Fibroblast of lung (primary cell): Measurements from ENCODE around the gene PCSK2. TPM values are rescaled to one million over a fixed set of nuclear protein-coding genes. Genes with fewer than 3 reads are reported as not detected.

Experiments used
- DNase-seq, 2 donors: peaks; one replicate each; pipeline versions ENCODE4 v3.0.0 to v3.0.0-alpha.2; 2010; ENCODE audit warnings: low read depth in 2 of 2
- H2AFZ ChIP-seq: 2 replicates; pipeline ENCODE4 v1.5.1; 2012; ENCODE audit warnings: low read length, control low read depth, inconsistent platforms
- H3K27ac ChIP-seq: 2 replicates; pipeline ENCODE4 v1.5.1; 2011; ENCODE audit warnings: low read length, control low read depth; ENCODE audit not compliant: insufficient read depth
- H3K27me3 ChIP-seq: 2 replicates; pipeline ENCODE4 v1.5.1; 2011; ENCODE audit warnings: mild to moderate bottlenecking, low read length; ENCODE audit not compliant: control insufficient read depth, insufficient read depth
- H3K36me3 ChIP-seq: 2 replicates; pipeline ENCODE4 v1.5.1; 2011; ENCODE audit warnings: low read length; ENCODE audit not compliant: control insufficient read depth, insufficient read depth
- H3K4me1 ChIP-seq: 2 replicates; pipeline ENCODE4 v1.5.1; 2011; ENCODE audit warnings: low read length; ENCODE audit not compliant: control insufficient read depth, insufficient read depth; ENCODE audit errors: extremely low read depth
- H3K4me2 ChIP-seq: 2 replicates; pipeline ENCODE4 v1.5.1; 2011; ENCODE audit warnings: low read length, control low read depth; ENCODE audit not compliant: insufficient read depth; ENCODE audit errors: extremely low read depth
- H3K4me3 ChIP-seq, 4 experiments: fragments of 200-600 bp in 1 of 4; sonication (generic) in 1 of 4; replicated peaks in 1 of 4; 2 replicates each; pipeline ENCODE4 v1.5.1; 2011 to 2016; ENCODE audit warnings: low read length in 4 of 4, low read depth in 3 of 4, mild to moderate bottlenecking in 3 of 4, control low read depth in 2 of 4, inconsistent platforms in 1 of 4, mixed read lengths in 1 of 4; ENCODE audit not compliant: insufficient read depth in 1 of 4; ENCODE audit errors: control extremely low read depth in 1 of 4
- H3K79me2 ChIP-seq: 2 replicates; pipeline ENCODE4 v1.5.1; 2012; ENCODE audit warnings: mild to moderate bottlenecking, low read length, inconsistent platforms; ENCODE audit not compliant: control insufficient read depth, insufficient read depth
- H3K9ac ChIP-seq: 2 replicates; pipeline ENCODE4 v1.5.1; 2011; ENCODE audit warnings: mild to moderate bottlenecking, low read length, control low read depth; ENCODE audit not compliant: insufficient read depth
- H3K9me3 ChIP-seq: 2 replicates; pipeline ENCODE4 v1.5.1; 2012; ENCODE audit warnings: low read depth, low read length; ENCODE audit not compliant: control insufficient read depth, insufficient read depth
- H4K20me1 ChIP-seq: 2 replicates; pipeline ENCODE4 v1.5.1; 2011; ENCODE audit warnings: low read length; ENCODE audit not compliant: control insufficient read depth, insufficient read depth; ENCODE audit errors: extremely low read depth
- EZH2 ChIP-seq: IDR thresholded peaks from 2 replicates; pipeline ENCODE4 v1.5.1; 2012; ENCODE audit warnings: low read length, control low read depth, mild to moderate bottlenecking; ENCODE audit errors: missing control alignments
- polyA plus RNA-seq, 2 donors: library from polyadenylated mRNA; depleted of rRNA in 1 of 2; stranded (reverse) in 1 of 2; unstranded in 1 of 2; fragments of >200 nt; gene quantifications; 2 replicates each; pipeline ENCODE4 v1.2.1, GENCODE V29; 2011 to 2012; ENCODE audit warnings: missing spikeins in 1 of 2
- total RNA-seq: library from RNA; depleted of rRNA; stranded (reverse); fragments of >200 nt; gene quantifications from 2 replicates; pipeline ENCODE4 v1.2.1, GENCODE V29; 2014
- TF ChIP-seq, protein P1 (sequence below), 2 donors: IDR thresholded peaks in 1 of 2; conservative IDR thresholded peaks in 1 of 2; 1 replicate in 1 of 2; 2 replicates in 1 of 2; pipeline ENCODE4 v1.5.1; 2011 to 2012; ENCODE audit warnings: low read length in 2 of 2, control low read depth in 1 of 2, inconsistent platforms in 1 of 2, low read depth in 1 of 2, mild to moderate bottlenecking in 1 of 2

PCSK2 gene
- total and polyA plus RNA-seq, 2 donors (not counting 1 experiment from before 2014, with no cell fraction given), result under 0.01 to 1.2 TPM

GRCh38 chr20:17525650-17526049 lies 298.8 kb downstream of the PCSK2 start:
- DNase-seq, result peak in 1 of 2 donors; percentile 31
- Histone ChIP-seq H3K4me1 (no peaks in the 10 kb centered on the region), H3K27me3 (no peaks in the 10 kb centered on the region), H3K79me2 (no peaks in the 10 kb centered on the region), H3K27ac (no peak overlapping the region), H4K20me1 (no peaks in the 10 kb centered on the region), H3K36me3 (no peaks in the 10 kb centered on the region), H3K9ac (no peak overlapping the region), H3K4me2 (no peak overlapping the region), H3K4me3 (no peak overlapping the region), H3K9me3 (no peaks in the 10 kb centered on the region), H2AFZ (no peak overlapping the region)
- TF ChIP-seq, protein P1, sequence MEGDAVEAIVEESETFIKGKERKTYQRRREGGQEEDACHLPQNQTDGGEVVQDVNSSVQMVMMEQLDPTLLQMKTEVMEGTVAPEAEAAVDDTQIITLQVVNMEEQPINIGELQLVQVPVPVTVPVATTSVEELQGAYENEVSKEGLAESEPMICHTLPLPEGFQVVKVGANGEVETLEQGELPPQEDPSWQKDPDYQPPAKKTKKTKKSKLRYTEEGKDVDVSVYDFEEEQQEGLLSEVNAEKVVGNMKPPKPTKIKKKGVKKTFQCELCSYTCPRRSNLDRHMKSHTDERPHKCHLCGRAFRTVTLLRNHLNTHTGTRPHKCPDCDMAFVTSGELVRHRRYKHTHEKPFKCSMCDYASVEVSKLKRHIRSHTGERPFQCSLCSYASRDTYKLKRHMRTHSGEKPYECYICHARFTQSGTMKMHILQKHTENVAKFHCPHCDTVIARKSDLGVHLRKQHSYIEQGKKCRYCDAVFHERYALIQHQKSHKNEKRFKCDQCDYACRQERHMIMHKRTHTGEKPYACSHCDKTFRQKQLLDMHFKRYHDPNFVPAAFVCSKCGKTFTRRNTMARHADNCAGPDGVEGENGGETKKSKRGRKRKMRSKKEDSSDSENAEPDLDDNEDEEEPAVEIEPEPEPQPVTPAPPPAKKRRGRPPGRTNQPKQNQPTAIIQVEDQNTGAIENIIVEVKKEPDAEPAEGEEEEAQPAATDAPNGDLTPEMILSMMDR (conservative IDR thresholded peaks at IDR 0.05 in 1 of 2, IDR thresholded peaks at IDR 0.05 in 1 of 2; ENCODE audit: low read depth in 1 of 2, low read length in 2 of 2), result no peak
- no peak for TF ChIP-seq EZH2

DNA sequence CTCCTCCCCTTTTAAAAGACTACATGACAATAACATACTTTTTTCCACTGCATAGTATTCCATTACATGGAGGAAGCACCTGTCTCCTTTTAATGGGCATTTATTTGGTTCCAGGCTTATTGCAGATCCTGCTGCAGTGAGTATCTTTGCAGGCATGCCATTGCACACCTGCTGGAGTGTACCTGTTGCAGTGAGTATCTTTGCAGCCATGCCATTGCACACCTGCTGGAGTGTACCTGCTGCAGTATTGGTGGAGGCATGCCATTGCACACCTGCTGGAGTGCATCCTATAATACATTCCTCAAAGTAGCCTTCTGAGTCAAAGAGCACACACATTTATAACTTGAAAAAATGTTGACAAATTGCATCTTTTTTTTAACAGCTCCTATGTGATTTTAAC lies 302.7 kb downstream of the PCSK2 start:
- H3K4me1 ChIP-seq, result peaks cover 2% of the 10 kb centered on the region
- no peak overlapping the region for H2AFZ ChIP-seq
- TF ChIP-seq EZH2, result no peak
- TF ChIP-seq, protein P1 (conservative IDR thresholded peaks at IDR 0.05 in 1 of 2, IDR thresholded peaks at IDR 0.05 in 1 of 2; ENCODE audit: low read depth in 1 of 2, low read length in 2 of 2), result no peak
- DNase-seq, result no peak
- H3K27me3 ChIP-seq, result no peaks in the 10 kb centered on the region
- no peak overlapping the region for H3K4me2 ChIP-seq
- no peaks in the 10 kb centered on the region for H3K9me3 ChIP-seq
- no peak overlapping the region for H3K4me3 ChIP-seq
- no peak overlapping the region for H3K9ac ChIP-seq
- H3K27ac ChIP-seq, result no peak overlapping the region
- no peaks in the 10 kb centered on the region for H3K36me3 ChIP-seq
- no peaks in the 10 kb centered on the region for H3K79me2 ChIP-seq
- H4K20me1 ChIP-seq, result no peaks in the 10 kb centered on the region

DNA sequence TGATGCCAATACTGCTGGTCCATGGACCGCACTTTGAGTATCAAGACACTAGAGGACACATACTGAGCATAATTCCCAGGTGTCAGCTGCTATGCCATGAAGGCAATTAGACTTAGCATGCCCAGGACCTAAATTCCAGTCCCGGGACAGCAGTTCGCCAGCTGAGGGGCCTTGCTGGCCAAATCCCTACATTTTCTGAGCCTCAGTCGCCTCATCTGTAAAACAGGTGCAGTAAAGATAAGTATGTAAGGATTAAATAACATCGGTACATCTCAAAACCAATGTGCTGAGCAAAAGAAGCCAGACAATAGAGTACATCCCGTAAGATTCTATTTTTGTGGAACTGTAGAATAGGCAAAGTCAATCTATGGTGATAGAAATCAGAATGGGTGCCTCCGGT lies 303.3 kb downstream of the PCSK2 start:
- TF ChIP-seq, protein P1 (conservative IDR thresholded peaks at IDR 0.05 in 1 of 2, IDR thresholded peaks at IDR 0.05 in 1 of 2; ENCODE audit: low read depth in 1 of 2, low read length in 2 of 2), result no peak
- H4K20me1 ChIP-seq, result no peaks in the 10 kb centered on the region
- no peak overlapping the region for H3K4me3 ChIP-seq
- H3K9ac ChIP-seq, result no peak overlapping the region
- no peaks in the 10 kb centered on the region for H3K9me3 ChIP-seq
- H3K4me2 ChIP-seq, result no peak overlapping the region
- H3K79me2 ChIP-seq, result no peaks in the 10 kb centered on the region
- no peaks in the 10 kb centered on the region for H3K27me3 ChIP-seq
- H3K4me1 ChIP-seq, result peaks cover 2% of the 10 kb centered on the region
- no peak overlapping the region for H2AFZ ChIP-seq
- DNase-seq, result no peak
- no peak overlapping the region for H3K27ac ChIP-seq
- H3K36me3 ChIP-seq, result no peaks in the 10 kb centered on the region
